NB4 (cell line): ENCODE data around the gene CD3E.

Experiments used
- POLR2A ChIP-seq: IDR thresholded peaks from 2 replicates; pipeline ENCODE4 v1.6.1; 2011; ENCODE audit warnings: mild to moderate bottlenecking; ENCODE audit not compliant: insufficient read length; ENCODE audit errors: extremely low read depth
- TF ChIP-seq, protein P1 (sequence below): IDR thresholded peaks from one replicate; pipeline ENCODE4 v1.5.1; 2012; ENCODE audit warnings: low read depth, low read length

DNA sequence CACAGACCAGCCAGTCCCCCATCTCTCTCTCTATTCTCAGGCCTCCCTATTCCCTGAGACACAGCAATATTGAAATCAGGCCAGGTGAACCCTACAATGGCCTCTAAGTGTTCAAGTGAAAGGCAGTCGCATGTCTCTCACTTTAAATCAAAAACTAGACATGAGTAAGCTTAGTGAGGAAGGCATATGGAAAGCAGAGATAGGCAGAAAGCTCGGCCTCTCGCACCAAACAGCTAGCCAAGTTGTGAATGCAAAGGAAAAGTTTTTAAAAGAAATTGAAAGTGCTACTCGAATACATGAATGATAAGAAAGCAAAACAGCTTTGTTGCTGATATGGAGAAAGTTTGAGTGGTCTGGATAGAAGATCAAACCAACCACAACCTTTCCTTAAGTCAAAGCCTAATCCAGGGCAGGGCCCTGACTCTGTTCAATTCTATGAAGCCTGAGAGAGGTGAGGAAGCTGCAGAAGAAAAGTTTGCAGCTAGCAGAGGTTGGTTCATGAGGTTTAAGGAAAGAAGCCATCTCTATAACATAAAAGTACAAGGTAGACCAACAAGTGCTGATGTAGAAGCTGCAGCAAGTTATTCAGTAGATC, 20.7 kb upstream of the CD3E start:
- TF ChIP-seq, protein P1, sequence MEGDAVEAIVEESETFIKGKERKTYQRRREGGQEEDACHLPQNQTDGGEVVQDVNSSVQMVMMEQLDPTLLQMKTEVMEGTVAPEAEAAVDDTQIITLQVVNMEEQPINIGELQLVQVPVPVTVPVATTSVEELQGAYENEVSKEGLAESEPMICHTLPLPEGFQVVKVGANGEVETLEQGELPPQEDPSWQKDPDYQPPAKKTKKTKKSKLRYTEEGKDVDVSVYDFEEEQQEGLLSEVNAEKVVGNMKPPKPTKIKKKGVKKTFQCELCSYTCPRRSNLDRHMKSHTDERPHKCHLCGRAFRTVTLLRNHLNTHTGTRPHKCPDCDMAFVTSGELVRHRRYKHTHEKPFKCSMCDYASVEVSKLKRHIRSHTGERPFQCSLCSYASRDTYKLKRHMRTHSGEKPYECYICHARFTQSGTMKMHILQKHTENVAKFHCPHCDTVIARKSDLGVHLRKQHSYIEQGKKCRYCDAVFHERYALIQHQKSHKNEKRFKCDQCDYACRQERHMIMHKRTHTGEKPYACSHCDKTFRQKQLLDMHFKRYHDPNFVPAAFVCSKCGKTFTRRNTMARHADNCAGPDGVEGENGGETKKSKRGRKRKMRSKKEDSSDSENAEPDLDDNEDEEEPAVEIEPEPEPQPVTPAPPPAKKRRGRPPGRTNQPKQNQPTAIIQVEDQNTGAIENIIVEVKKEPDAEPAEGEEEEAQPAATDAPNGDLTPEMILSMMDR: no peak
- no peak for TF ChIP-seq POLR2A
